Fibroblast of lung (primary cell): Measurements from ENCODE around the gene ABHD16A. TPM values are rescaled to one million over a fixed set of nuclear protein-coding genes. Genes with fewer than 3 reads are reported as not detected.

Experiments used
- DNase-seq, 2 donors: peaks; one replicate each; pipeline versions ENCODE4 v3.0.0 to v3.0.0-alpha.2; 2010; ENCODE audit warnings: low read depth in 2 of 2
- H2AFZ ChIP-seq: 2 replicates; pipeline ENCODE4 v1.5.1; 2012; ENCODE audit warnings: low read length, control low read depth, inconsistent platforms
- H3K27ac ChIP-seq: 2 replicates; pipeline ENCODE4 v1.5.1; 2011; ENCODE audit warnings: low read length, control low read depth; ENCODE audit not compliant: insufficient read depth
- H3K27me3 ChIP-seq: 2 replicates; pipeline ENCODE4 v1.5.1; 2011; ENCODE audit warnings: mild to moderate bottlenecking, low read length; ENCODE audit not compliant: control insufficient read depth, insufficient read depth
- H3K36me3 ChIP-seq: 2 replicates; pipeline ENCODE4 v1.5.1; 2011; ENCODE audit warnings: low read length; ENCODE audit not compliant: control insufficient read depth, insufficient read depth
- H3K4me1 ChIP-seq: 2 replicates; pipeline ENCODE4 v1.5.1; 2011; ENCODE audit warnings: low read length; ENCODE audit not compliant: control insufficient read depth, insufficient read depth; ENCODE audit errors: extremely low read depth
- H3K4me2 ChIP-seq: 2 replicates; pipeline ENCODE4 v1.5.1; 2011; ENCODE audit warnings: low read length, control low read depth; ENCODE audit not compliant: insufficient read depth; ENCODE audit errors: extremely low read depth
- H3K4me3 ChIP-seq, 4 experiments: fragments of 200-600 bp in 1 of 4; sonication (generic) in 1 of 4; replicated peaks in 1 of 4; 2 replicates each; pipeline ENCODE4 v1.5.1; 2011 to 2016; ENCODE audit warnings: low read length in 4 of 4, low read depth in 3 of 4, mild to moderate bottlenecking in 3 of 4, control low read depth in 2 of 4, inconsistent platforms in 1 of 4, mixed read lengths in 1 of 4; ENCODE audit not compliant: insufficient read depth in 1 of 4; ENCODE audit errors: control extremely low read depth in 1 of 4
- H3K79me2 ChIP-seq: 2 replicates; pipeline ENCODE4 v1.5.1; 2012; ENCODE audit warnings: mild to moderate bottlenecking, low read length, inconsistent platforms; ENCODE audit not compliant: control insufficient read depth, insufficient read depth
- H3K9ac ChIP-seq: 2 replicates; pipeline ENCODE4 v1.5.1; 2011; ENCODE audit warnings: mild to moderate bottlenecking, low read length, control low read depth; ENCODE audit not compliant: insufficient read depth
- H3K9me3 ChIP-seq: 2 replicates; pipeline ENCODE4 v1.5.1; 2012; ENCODE audit warnings: low read depth, low read length; ENCODE audit not compliant: control insufficient read depth, insufficient read depth
- H4K20me1 ChIP-seq: 2 replicates; pipeline ENCODE4 v1.5.1; 2011; ENCODE audit warnings: low read length; ENCODE audit not compliant: control insufficient read depth, insufficient read depth; ENCODE audit errors: extremely low read depth
- CTCF ChIP-seq, 2 donors: IDR thresholded peaks in 1 of 2; conservative IDR thresholded peaks in 1 of 2; 1 replicate in 1 of 2; 2 replicates in 1 of 2; pipeline ENCODE4 v1.5.1; 2011 to 2012; ENCODE audit warnings: low read length in 2 of 2, control low read depth in 1 of 2, inconsistent platforms in 1 of 2, low read depth in 1 of 2, mild to moderate bottlenecking in 1 of 2
- EZH2 ChIP-seq: IDR thresholded peaks from 2 replicates; pipeline ENCODE4 v1.5.1; 2012; ENCODE audit warnings: low read length, control low read depth, mild to moderate bottlenecking; ENCODE audit errors: missing control alignments
- polyA plus RNA-seq, 2 donors: library from polyadenylated mRNA; depleted of rRNA in 1 of 2; stranded (reverse) in 1 of 2; unstranded in 1 of 2; fragments of >200 nt; gene quantifications; 2 replicates each; pipeline ENCODE4 v1.2.1, GENCODE V29; 2011 to 2012; ENCODE audit warnings: missing spikeins in 1 of 2
- total RNA-seq: library from RNA; depleted of rRNA; stranded (reverse); fragments of >200 nt; gene quantifications from 2 replicates; pipeline ENCODE4 v1.2.1, GENCODE V29; 2014

The ABHD16A gene
- total and polyA plus RNA-seq, 2 donors (not counting 1 experiment from before 2014, with no cell fraction given): 25.1 to 72.0 TPM

GRCh38 chr6:31691078-31691463 lies 12.1 kb downstream of the ABHD16A start:
- Histone ChIP-seq H3K9me3 (no peaks in the 10 kb centered on the region), H3K79me2 (no peaks in the 10 kb centered on the region), H3K9ac (no peak overlapping the region), H4K20me1 (no peaks in the 10 kb centered on the region), H3K36me3 (peaks cover 34% of the 10 kb centered on the region), H3K27me3 (no peaks in the 10 kb centered on the region), H3K4me2 (no peak overlapping the region), H3K4me3 (no peak overlapping the region), H3K27ac (no peak overlapping the region), H2AFZ (no peak overlapping the region), H3K4me1 (no peaks in the 10 kb centered on the region)
- TF ChIP-seq CTCF (conservative IDR thresholded peaks at IDR 0.05 in 1 of 2, IDR thresholded peaks at IDR 0.05 in 1 of 2; ENCODE audit: low read depth in 1 of 2, low read length in 2 of 2) (no peak), EZH2 (no peak)
- no peak for DNase-seq

- no peak overlapping the region for H3K4me3 ChIP-seq
- H2AFZ ChIP-seq: no peak overlapping the region
- no peaks in the 10 kb centered on the region for H3K9me3 ChIP-seq
- H3K36me3 ChIP-seq: peaks cover 36% of the 10 kb centered on the region
- no peaks in the 10 kb centered on the region for H3K4me1 ChIP-seq
- no peaks in the 10 kb centered on the region for H3K27me3 ChIP-seq
- no peak overlapping the region for H3K9ac ChIP-seq
- no peak overlapping the region for H3K4me2 ChIP-seq
- H4K20me1 ChIP-seq: no peaks in the 10 kb centered on the region
- no peak for DNase-seq
- no peaks in the 10 kb centered on the region for H3K79me2 ChIP-seq
- H3K27ac ChIP-seq: no peak overlapping the region
- TF ChIP-seq CTCF (conservative IDR thresholded peaks at IDR 0.05 in 1 of 2, IDR thresholded peaks at IDR 0.05 in 1 of 2; ENCODE audit: low read depth in 1 of 2, low read length in 2 of 2): no peak
- TF ChIP-seq EZH2: no peak
These were observed 12.7 kb downstream of the ABHD16A start for GRCh38 chr6:31690231-31691077.

- H3K4me1 ChIP-seq: no peaks in the 10 kb centered on the region
- H2AFZ ChIP-seq: no peak overlapping the region
- DNase-seq: no peak
- no peak overlapping the region for H3K27ac ChIP-seq
- H3K36me3 ChIP-seq: peaks cover 32% of the 10 kb centered on the region
- H3K4me3 ChIP-seq: no peak overlapping the region
- no peak overlapping the region for H3K9ac ChIP-seq
- no peaks in the 10 kb centered on the region for H3K27me3 ChIP-seq
- no peaks in the 10 kb centered on the region for H3K9me3 ChIP-seq
- H4K20me1 ChIP-seq: no peaks in the 10 kb centered on the region
- H3K79me2 ChIP-seq: no peaks in the 10 kb centered on the region
- TF ChIP-seq EZH2: no peak
- TF ChIP-seq CTCF (conservative IDR thresholded peaks at IDR 0.05 in 1 of 2, IDR thresholded peaks at IDR 0.05 in 1 of 2; ENCODE audit: low read depth in 1 of 2, low read length in 2 of 2): peak; percentile 23 to 46
- no peak overlapping the region for H3K4me2 ChIP-seq
These were observed 13.6 kb downstream of the ABHD16A start for GRCh38 chr6:31689249-31690110.
